DOHH2 (cell line): ENCODE data around the gene HKDC1.
"Not testable (repeated sequence)": the region's sequence is repeated elsewhere in the genome, so short reads cannot be mapped to it uniquely, and the experiment has no call there.

ENCODE experiments used
- H3F3A ChIP-seq: fragments of 200-600 bp; sonication (generic), shearing (Covaris generic); 2 replicates; pipeline ENCODE4 v1.6.0; 2016; ENCODE audit warnings: antibody characterized with exemption, mild to moderate bottlenecking; ENCODE audit not compliant: control insufficient read depth, insufficient read depth
- H3K27ac ChIP-seq: fragments of 200-600 bp; sonication (generic); 2 replicates; pipeline ENCODE4 v1.5.1; 2014; ENCODE audit warnings: low read depth, mild to moderate bottlenecking, low read length, moderate library complexity
- H3K27me3 ChIP-seq: fragments of 200-600 bp; sonication (generic); 2 replicates; pipeline ENCODE4 v1.6.1; 2014; ENCODE audit warnings: mild to moderate bottlenecking, low read length, mixed read lengths; ENCODE audit not compliant: control insufficient read depth
- H3K36me3 ChIP-seq: fragments of 200-600 bp; sonication (generic); 2 replicates; pipeline ENCODE4 v1.6.1; 2014; ENCODE audit warnings: mild to moderate bottlenecking, low read length, moderate library complexity, mixed read lengths; ENCODE audit not compliant: control insufficient read depth
- H3K4me1 ChIP-seq: fragments of 200-600 bp; sonication (generic); 2 replicates; pipeline ENCODE4 v1.6.1; 2014; ENCODE audit warnings: mild to moderate bottlenecking, low read length, mixed read lengths; ENCODE audit not compliant: control insufficient read depth
- H3K4me2 ChIP-seq: fragments of 200-600 bp; sonication (generic); 2 replicates; pipeline ENCODE4 v1.6.0; 2014; ENCODE audit warnings: mild to moderate bottlenecking, low read length, moderate library complexity
- H3K4me3 ChIP-seq: fragments of 200-600 bp; sonication (generic); 2 replicates; pipeline ENCODE4 v1.5.1; 2014; ENCODE audit warnings: mild to moderate bottlenecking, low read length, mixed read lengths
- H3K79me2 ChIP-seq: fragments of 200-600 bp; sonication (generic); 2 replicates; pipeline ENCODE4 v1.6.1; 2014; ENCODE audit warnings: mild to moderate bottlenecking, low read length, mixed read lengths; ENCODE audit not compliant: control insufficient read depth
- H3K9me2 ChIP-seq: fragments of 200-600 bp; sonication (generic); replicated peaks from 2 replicates; pipeline ENCODE4 v1.6.1; 2014; ENCODE audit warnings: mild to moderate bottlenecking, low read length, mixed read lengths; ENCODE audit not compliant: control insufficient read depth
- H3K9me3 ChIP-seq: fragments of 200-600 bp; sonication (generic); 2 replicates; pipeline ENCODE4 v1.6.1; 2014; ENCODE audit warnings: antibody characterized with exemption, low read length, mixed read lengths; ENCODE audit not compliant: control insufficient read depth, insufficient read depth
- H4K20me1 ChIP-seq: fragments of 200-600 bp; sonication (generic); 2 replicates; pipeline ENCODE4 v1.6.0; 2014; ENCODE audit warnings: low read depth, mild to moderate bottlenecking, antibody characterized with exemption, low read length, moderate library complexity; ENCODE audit not compliant: control insufficient read depth, insufficient read depth
- CTCF ChIP-seq: fragments of 200-600 bp; sonication (generic); IDR thresholded peaks from one replicate; pipeline ENCODE4 v1.5.1; 2014; ENCODE audit warnings: antibody characterized with exemption, mild to moderate bottlenecking, low read depth, low read length; ENCODE audit not compliant: poor library complexity, severe bottlenecking
- EZH2phosphoT487 ChIP-seq: fragments of 200-600 bp; sonication (generic); IDR thresholded peaks from 2 replicates; pipeline ENCODE4 v1.6.1; 2017; ENCODE audit warnings: borderline replicate concordance, mild to moderate bottlenecking, antibody characterized with exemption, low read length, moderate library complexity, mixed read lengths

The HKDC1 gene

DNA sequence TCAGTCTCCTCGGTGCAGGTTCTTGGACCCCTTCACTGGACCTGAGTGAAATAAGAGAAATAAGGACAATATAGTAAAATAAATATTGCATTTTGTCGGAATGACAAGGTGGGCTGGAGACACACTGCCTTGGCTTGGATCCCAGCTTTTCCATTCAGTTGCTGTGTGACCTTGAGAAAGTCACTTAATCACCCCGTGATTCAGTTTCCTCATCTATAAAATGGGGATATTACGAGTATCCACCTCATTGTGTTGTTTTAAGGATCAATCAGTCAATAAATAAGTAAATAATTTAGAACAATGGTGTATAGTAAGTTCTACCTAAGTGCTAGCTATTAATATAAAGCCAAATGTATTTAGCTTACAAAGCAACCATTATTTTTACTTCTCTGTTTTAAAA, 87.3 kb downstream of the HKDC1 start:
- Histone ChIP-seq H3K4me1 (no peaks in the 10 kb centered on the region), H3F3A (no peaks in the 10 kb centered on the region), H3K79me2 (no peaks in the 10 kb centered on the region), H3K27ac (no peak overlapping the region), H3K9me3 (no peaks in the 10 kb centered on the region), H3K4me3 (no peak overlapping the region), H3K27me3 (peaks cover 8% of the 10 kb centered on the region; the same call in 1 of the 2 replicates), H3K9me2 (no peaks in the 10 kb centered on the region), H3K36me3 (no peaks in the 10 kb centered on the region), H4K20me1 (no peaks in the 10 kb centered on the region), H3K4me2 (no peak overlapping the region)
- TF ChIP-seq EZH2phosphoT487 (no peak), CTCF (no peak)

- not testable (repeated sequence) for H3K4me3 ChIP-seq, H3K4me1 ChIP-seq, H3K9me3 ChIP-seq, H3K27ac ChIP-seq, H4K20me1 ChIP-seq, H3F3A ChIP-seq, H3K36me3 ChIP-seq, H3K79me2 ChIP-seq, H3K4me2 ChIP-seq, H3K27me3 ChIP-seq, H3K9me2 ChIP-seq
Measured at GRCh38 chr10:69308304-69308703, 88.2 kb downstream of the HKDC1 start.

- Histone ChIP-seq H3K4me1 (no peaks in the 10 kb centered on the region), H3K4me2 (no peak overlapping the region), H3K9me2 (no peaks in the 10 kb centered on the region), H3K27me3 (peaks cover 5% of the 10 kb centered on the region; the same call in 1 of the 2 replicates), H3K36me3 (no peaks in the 10 kb centered on the region), H3K4me3 (no peak overlapping the region), H3K27ac (no peak overlapping the region), H3K79me2 (no peaks in the 10 kb centered on the region), H4K20me1 (no peaks in the 10 kb centered on the region), H3K9me3 (no peaks in the 10 kb centered on the region), H3F3A (no peaks in the 10 kb centered on the region)
- no peak for TF ChIP-seq CTCF
- no peak for TF ChIP-seq EZH2phosphoT487
Measured at GRCh38 chr10:69311309-69311708, 91.2 kb downstream of the HKDC1 start.

DNA sequence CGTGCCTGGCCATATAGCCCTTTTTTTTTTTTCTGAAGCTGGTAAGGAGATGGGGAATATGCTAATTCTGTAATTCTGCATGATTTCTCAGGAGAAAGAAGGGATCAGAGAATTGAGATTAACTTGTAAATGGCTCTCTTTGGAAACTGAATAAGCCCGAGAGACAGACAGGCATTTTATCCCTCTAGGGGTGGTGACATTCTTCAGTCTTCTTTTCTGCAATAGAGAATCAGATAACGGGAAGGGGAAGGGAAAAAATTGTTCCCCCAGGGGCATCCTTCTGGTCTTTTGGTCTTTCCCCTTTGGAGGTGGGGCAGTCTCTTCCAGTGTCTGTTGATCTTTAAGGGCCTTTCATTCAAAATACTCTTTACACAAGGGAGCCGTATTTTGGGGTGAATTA, 92.4 kb downstream of the HKDC1 start:
- Histone ChIP-seq H3K9me2 (no peaks in the 10 kb centered on the region), H3K27ac (no peak overlapping the region), H3F3A (no peaks in the 10 kb centered on the region), H3K36me3 (no peaks in the 10 kb centered on the region), H3K4me2 (no peak overlapping the region), H3K27me3 (no peaks in the 10 kb centered on the region), H4K20me1 (no peaks in the 10 kb centered on the region), H3K79me2 (no peaks in the 10 kb centered on the region), H3K4me1 (peaks cover 6% of the 10 kb centered on the region), H3K4me3 (no peak overlapping the region), H3K9me3 (no peaks in the 10 kb centered on the region)
- TF ChIP-seq EZH2phosphoT487 (no peak), CTCF (no peak)
